H1 (cell line): ENCODE measurements around the gene NUDT7. TPM values are rescaled to one million over a fixed set of nuclear protein-coding genes. Genes with fewer than 3 reads are reported as not detected.

ENCODE experiments used
- CTCF ChIA-PET: fragments of 300-600 bp; sonication (Branson Sonifier 250); formaldehyde crosslinking; loops from one replicate; lab custom pipeline; 2021; ENCODE audit not compliant: partially characterized antibody; lab: Charles Lee
- POLR2A ChIA-PET: fragments of 300-600 bp; sonication (Branson Sonifier 250); formaldehyde crosslinking; loops from one replicate; lab custom pipeline; 2021; ENCODE audit warnings: inconsistent platforms; ENCODE audit not compliant: partially characterized antibody; lab: Charles Lee
- DNase-seq, 2 experiments: peaks; one replicate each; pipeline versions ENCODE4 v3.0.0 to v3.0.0-alpha.2; 2010 to 2022; ENCODE audit warnings: low spot score in 2 of 2, low read depth in 1 of 2, mixed read lengths in 1 of 2
- FAIRE-seq: peaks from 2 replicates; lab custom pipeline; 2011; peaks lifted over from hg19 to GRCh38; lab: Jason Lieb, UNC
- H2AFZ ChIP-seq: 2 replicates; pipeline ENCODE4 v1.8.1; 2012; ENCODE audit warnings: low read length, inconsistent platforms
- H2AK5ac ChIP-seq: 2 replicates; pipeline ENCODE4 v1.6.1; 2013; ENCODE audit warnings: low read depth, low read length
- H2BK120ac ChIP-seq: replicated peaks from 2 replicates; pipeline ENCODE3; 2013; ENCODE audit warnings: low read depth, low read length, inconsistent platforms
- H2BK12ac ChIP-seq: 2 replicates; pipeline ENCODE4 v1.6.1; 2013; ENCODE audit warnings: low read depth, low read length
- H2BK15ac ChIP-seq: 2 replicates; pipeline ENCODE4 v1.6.1; 2013; ENCODE audit warnings: low read length
- H2BK20ac ChIP-seq: 2 replicates; pipeline ENCODE4 v1.6.1; 2013; ENCODE audit warnings: low read length
- H2BK5ac ChIP-seq: 2 replicates; pipeline ENCODE4 v1.6.1; 2013; ENCODE audit warnings: low read depth, low read length
- H3K14ac ChIP-seq: 2 replicates; pipeline ENCODE4 v1.6.1; 2013; ENCODE audit warnings: inconsistent platforms; ENCODE audit not compliant: insufficient read length
- H3K18ac ChIP-seq: 2 replicates; pipeline ENCODE4 v1.6.1; 2013; ENCODE audit warnings: low read length; ENCODE audit errors: extremely low read depth
- H3K23ac ChIP-seq: 2 replicates; pipeline ENCODE4 v1.6.1; 2013; ENCODE audit warnings: inconsistent platforms; ENCODE audit not compliant: insufficient read length
- H3K23me2 ChIP-seq: 2 replicates; pipeline ENCODE4 v1.6.1; 2013; ENCODE audit warnings: low read depth, low read length
- H3K27ac ChIP-seq: 2 replicates; pipeline ENCODE4 v1.6.1; 2011; ENCODE audit warnings: low read depth, low read length, inconsistent platforms
- H3K27me3 ChIP-seq, 4 experiments: replicated peaks in 1 of 4; 1 replicate in 1 of 4; 2 replicates in 3 of 4; pipeline versions ENCODE4 v1.6.1 to v1.8.1; 2011 to 2013; ENCODE audit warnings: low read length in 3 of 4, mild to moderate bottlenecking in 3 of 4, inconsistent platforms in 2 of 4, mixed read lengths in 2 of 4, moderate library complexity in 1 of 4; ENCODE audit not compliant: control insufficient read depth in 3 of 4, insufficient read depth in 3 of 4; ENCODE audit errors: extremely low read depth in 1 of 4
- H3K36me3 ChIP-seq, 4 experiments: 2 replicates each; pipeline versions ENCODE4 v1.6.1 to v1.8.1; 2011 to 2013; ENCODE audit warnings: mild to moderate bottlenecking in 4 of 4, low read length in 3 of 4, moderate library complexity in 2 of 4, control low read depth in 1 of 4, inconsistent platforms in 1 of 4; ENCODE audit not compliant: insufficient read depth in 4 of 4, control insufficient read depth in 2 of 4
- H3K4ac ChIP-seq: replicated peaks from 2 replicates; pipeline ENCODE3; 2013; ENCODE audit warnings: low read length, low read depth, mixed read lengths, inconsistent platforms; ENCODE audit not compliant: insufficient read length
- H3K4me1 ChIP-seq, 4 experiments: replicated peaks in 1 of 4; 1 replicate in 1 of 4; 2 replicates in 3 of 4; pipeline versions ENCODE4 v1.6.1 to v1.8.1; 2011 to 2013; ENCODE audit warnings: low read length in 3 of 4, inconsistent platforms in 2 of 4, mixed read lengths in 1 of 4; ENCODE audit not compliant: insufficient read depth in 4 of 4, control insufficient read depth in 3 of 4
- H3K4me2 ChIP-seq, 2 experiments: 2 replicates each; pipeline versions ENCODE4 v1.6.1 to v1.8.1; 2011 to 2013; ENCODE audit warnings: low read depth in 2 of 2, low read length in 2 of 2, control low read depth in 1 of 2, inconsistent platforms in 1 of 2, mild to moderate bottlenecking in 1 of 2; ENCODE audit not compliant: insufficient read depth in 1 of 2
- H3K4me3 ChIP-seq, 4 experiments: fragments of 200-600, 300-600 bp in 1 of 4; sonication (generic), shearing (Covaris generic), sonication (Bioruptor Twin) in 1 of 4; 2 replicates each; pipeline versions ENCODE4 v1.5.1 to v1.8.1; 2011 to 2016; ENCODE audit warnings: low read length in 4 of 4, low read depth in 3 of 4, control low read depth in 2 of 4, inconsistent platforms in 2 of 4, mild to moderate bottlenecking in 2 of 4, mixed read lengths in 1 of 4, moderate library complexity in 1 of 4; ENCODE audit not compliant: insufficient read depth in 2 of 4; ENCODE audit errors: extremely low read depth in 1 of 4
- H3K56ac ChIP-seq: replicated peaks from 2 replicates; pipeline ENCODE3; 2013; ENCODE audit warnings: low read depth, mild to moderate bottlenecking, mixed read lengths, low read length, inconsistent platforms; ENCODE audit not compliant: insufficient read length
- H3K79me1 ChIP-seq: 2 replicates; pipeline ENCODE4 v1.6.1; 2013; ENCODE audit warnings: low read depth, low read length, control low read depth
- H3K79me2 ChIP-seq, 2 experiments: 2 replicates each; pipeline versions ENCODE4 v1.6.1 to v1.8.1; 2012 to 2013; ENCODE audit warnings: low read length in 2 of 2, mild to moderate bottlenecking in 2 of 2, inconsistent platforms in 1 of 2; ENCODE audit not compliant: insufficient read depth in 2 of 2, control insufficient read depth in 1 of 2
- H3K9ac ChIP-seq, 4 experiments: replicated peaks in 1 of 4; 1 replicate in 1 of 4; 2 replicates in 3 of 4; pipeline versions ENCODE4 v1.6.1 to v1.8.1; 2011 to 2013; ENCODE audit warnings: low read depth in 3 of 4, low read length in 3 of 4, control low read depth in 2 of 4, mild to moderate bottlenecking in 2 of 4, moderate library complexity in 2 of 4, inconsistent platforms in 1 of 4; ENCODE audit errors: extremely low read depth in 1 of 4
- H3K9me3 ChIP-seq, 2 experiments: 2 replicates each; pipeline versions ENCODE4 v1.6.1 to v1.8.1; 2012 to 2013; ENCODE audit warnings: mild to moderate bottlenecking in 2 of 2, moderate library complexity in 2 of 2, control low read depth in 1 of 2, inconsistent platforms in 1 of 2, low read depth in 1 of 2, low read length in 1 of 2, mixed read lengths in 1 of 2; ENCODE audit not compliant: insufficient read depth in 2 of 2
- H4K20me1 ChIP-seq, 2 experiments: replicated peaks in 1 of 2; 2 replicates each; pipeline versions ENCODE3 to v1.8.1; 2011 to 2013; ENCODE audit warnings: inconsistent platforms in 2 of 2, low read length in 2 of 2, mild to moderate bottlenecking in 1 of 2; ENCODE audit not compliant: insufficient read depth in 2 of 2, control insufficient read depth in 1 of 2
- H4K5ac ChIP-seq: 2 replicates; pipeline ENCODE4 v1.6.1; 2013; ENCODE audit warnings: low read length, low read depth, mixed read lengths, inconsistent platforms; ENCODE audit not compliant: insufficient read length
- H4K8ac ChIP-seq: 2 replicates; pipeline ENCODE4 v1.8.0; 2013; ENCODE audit warnings: mild to moderate bottlenecking, moderate library complexity, low read length, inconsistent platforms; ENCODE audit not compliant: insufficient read depth; ENCODE audit errors: extremely low read depth
- H4K91ac ChIP-seq: replicated peaks from 2 replicates; pipeline ENCODE3; 2013; ENCODE audit warnings: low read length, mixed read lengths, inconsistent platforms; ENCODE audit not compliant: insufficient read length
- TBP ChIP-seq: IDR thresholded peaks from 2 replicates; pipeline ENCODE4 v1.6.1; 2011; ENCODE audit warnings: low read depth, low read length, improper control_type of control experiment
- WGBS, 2 experiments: shearing (Covaris generic) in 1 of 2; methylation state at CpG; one replicate each; pipeline versions ENCODE4 v1.1.6 to v1.1.7; 2013 to 2015; ENCODE audit warnings: low lambda C conversion rate in 2 of 2, mixed read lengths in 2 of 2, inconsistent platforms in 1 of 2, low coverage in 1 of 2, missing lambda C conversion rate in 1 of 2; ENCODE audit not compliant: insufficient replicate concordance in 2 of 2, insufficient coverage in 1 of 2, insufficient read length in 1 of 2; ENCODE audit errors: extremely low coverage in 1 of 2, missing lambda C conversion rate in 1 of 2; 5-methylcytosine and 5-hydroxymethylcytosine counted together
- polyA plus RNA-seq, 7 experiments: library from polyadenylated mRNA; depleted of rRNA in 3 of 7; stranded (reverse) in 5 of 7; unstranded in 2 of 7; fragments of >200 nt in 5 of 7; fragments of 200-250 nt in 2 of 7; gene quantifications; 1 replicate in 5 of 7; 2 replicates in 1 of 7; 4 replicates in 1 of 7; pipeline versions ENCODE4 v1.2.1 to v1.2.3, GENCODE V29; 2011 to 2013; ENCODE audit warnings: missing spikeins in 2 of 7, mixed read lengths in 2 of 7
- total RNA-seq: library from RNA; stranded (reverse); fragmentation: NEBNext Ultra II Directional; extraction: Animal tissue kit (Norgen Biotek cat#: 25700); gene quantifications from 2 replicates; pipeline ENCODE4 v1.2.1, GENCODE V29; 2021

NUDT7 gene
- total and polyA plus RNA-seq, 2 of the 8 experiments (the other 6 are each of a cell fraction or from before 2014, with no cell fraction given): 8.8 to 19.7 TPM

GRCh38 chr16:77674888-77675287 is 47.4 kb upstream of the NUDT7 start:
- Histone ChIP-seq H4K8ac (no peak overlapping the region), H3K4me1 (no peaks in the 10 kb centered on the region; a peak in 1 of 7 replicates), H4K20me1 (no peaks in the 10 kb centered on the region), H2BK15ac (no peak overlapping the region), H3K4ac (no peak overlapping the region), H3K18ac (no peak overlapping the region), H3K23me2 (no peaks in the 10 kb centered on the region), H2BK20ac (no peak overlapping the region), H3K56ac (no peak overlapping the region), H2AFZ (no peak overlapping the region), H3K14ac (no peak overlapping the region), H3K4me2 (no peak overlapping the region), H3K27me3 (peaks cover 0 to 1% (median 0%) of the 10 kb centered on the region in 4 experiments; a peak in 1 of 7 replicates), H2BK120ac (no peak overlapping the region), H3K27ac (no peak overlapping the region), H3K4me3 (no peak overlapping the region), H2AK5ac (no peak overlapping the region), H3K79me1 (no peaks in the 10 kb centered on the region), H3K23ac (no peak overlapping the region), H3K36me3 (no peaks in the 10 kb centered on the region), H4K91ac (no peak overlapping the region), H3K9me3 (no peaks in the 10 kb centered on the region; a peak in 1 of 4 replicates), H2BK12ac (no peak overlapping the region), H3K79me2 (no peaks in the 10 kb centered on the region), H3K9ac (no peak overlapping the region), H4K5ac (no peak overlapping the region), H2BK5ac (no peak overlapping the region)
- FAIRE-seq (no peak), DNase-seq (no peak)
- ChIA-PET POLR2A (interaction anchor here (0.6 kb wide), 1 partner anchor 37 kb away, joined by 3 read pairs; no protein-coding TSS in a partner anchor), CTCF (interaction anchor here (0.6 to 4.7 kb wide), 34 partner anchors 9 to 428 kb away, joined by 3 to 50 read pairs (median 5); partner anchors contain the start of gene WWOX)
- 89% methylated on average over 4 of the region's 4 CpGs; no CpG with 5 or more reads in 1 of the 2 experiments for WGBS, 2 experiments
- no peak for TF ChIP-seq TBP
